Stimulated activated CD8-positive, alpha-beta memory T cell treated with anti-CD3 and anti-CD28 coated beads, Interleukin-12 subunit alpha, Interleukin-12 subunit beta, amount 100 ng/mL, for 4 hours (primary cell): ENCODE measurements around the gene HS3ST5.
"Not testable (repeated sequence)": the region's sequence is repeated elsewhere in the genome, so short reads cannot be mapped to it uniquely, and the experiment has no call there.

Experiments used
- DNase-seq: peaks from one replicate; pipeline ENCODE4 v3.0.0-alpha.2; 2020; ENCODE audit warnings: low read depth

Gene HS3ST5

GRCh38 chr6:114090626-114091025 is 252.2 kb downstream of the HS3ST5 start:
- DNase-seq: no peak

- no peak for DNase-seq
These were observed 255.3 kb downstream of the HS3ST5 start for GRCh38 chr6:114087496-114087895.

- DNase-seq: no peak
These were observed 257.6 kb downstream of the HS3ST5 start for GRCh38 chr6:114085211-114085610.

- no peak for DNase-seq
These were observed 258.4 kb downstream of the HS3ST5 start for GRCh38 chr6:114084327-114084890.

- DNase-seq: no peak
These were observed 259.6 kb downstream of the HS3ST5 start for GRCh38 chr6:114083251-114083650.

GRCh38 chr6:114081730-114082129 is 261.1 kb downstream of the HS3ST5 start:
- no peak for DNase-seq

- no peak for DNase-seq
These were observed 261.8 kb downstream of the HS3ST5 start for GRCh38 chr6:114080891-114081510.

GRCh38 chr6:114080410-114080809 is 262.4 kb downstream of the HS3ST5 start:
- DNase-seq: not testable (repeated sequence)

GRCh38 chr6:114075777-114076176 is 267.0 kb downstream of the HS3ST5 start:
- no peak for DNase-seq

- DNase-seq: no peak
These were observed 267.5 kb downstream of the HS3ST5 start for GRCh38 chr6:114075300-114075699.

- no peak for DNase-seq
These were observed 274.1 kb downstream of the HS3ST5 start for GRCh38 chr6:114068771-114069170.

GRCh38 chr6:114068116-114068515 is 274.7 kb downstream of the HS3ST5 start:
- DNase-seq: no peak

GRCh38 chr6:114064862-114065261 is 278.0 kb downstream of the HS3ST5 start:
- DNase-seq: no peak

GRCh38 chr6:114063956-114064355 is 278.9 kb downstream of the HS3ST5 start:
- DNase-seq: no peak

GRCh38 chr6:114062199-114062598 is 280.6 kb downstream of the HS3ST5 start:
- no peak for DNase-seq

- no peak for DNase-seq
These were observed 281.1 kb downstream of the HS3ST5 start for GRCh38 chr6:114061741-114062140.

GRCh38 chr6:114061116-114061515 is 281.7 kb downstream of the HS3ST5 start:
- no peak for DNase-seq

- no peak for DNase-seq
These were observed 284.4 kb downstream of the HS3ST5 start for GRCh38 chr6:114058435-114058834.

- no peak for DNase-seq
These were observed 287.1 kb downstream of the HS3ST5 start for GRCh38 chr6:114055763-114056162.

- DNase-seq: no peak
These were observed 287.5 kb downstream of the HS3ST5 start for GRCh38 chr6:114055349-114055748.

- DNase-seq: no peak
These were observed 289.0 kb downstream of the HS3ST5 start for GRCh38 chr6:114053791-114054190.

GRCh38 chr6:114052141-114052540 is 290.7 kb downstream of the HS3ST5 start:
- DNase-seq: no peak

- no peak for DNase-seq
These were observed 291.8 kb downstream of the HS3ST5 start for GRCh38 chr6:114051031-114051430.

- DNase-seq: no peak
These were observed 293.4 kb downstream of the HS3ST5 start for GRCh38 chr6:114049367-114049966.
